Endothelial cell of umbilical vein (primary cell): Measurements from ENCODE around the gene PCDH18. TPM values are rescaled to one million over a fixed set of nuclear protein-coding genes. Genes with fewer than 3 reads are reported as not detected.

Experiments used
- BruUV-seq: library from RNA; stranded (reverse); fragments of 400-500 nt; replicated peaks from 2 replicates; lab custom pipeline; 2021; lab: Mats Ljungman, UMichigan
- CTCF ChIA-PET: fragments of 300-600, 350-600 bp; sonication (Branson Sonifier 250); formaldehyde crosslinking; loops from one replicate; lab custom pipeline; 2021; ENCODE audit warnings: antibody characterized with exemption, inconsistent platforms; lab: Charles Lee
- POLR2A ChIA-PET: fragments of 300-600, 350-600 bp; sonication (Branson Sonifier 250); formaldehyde crosslinking; loops from one replicate; lab custom pipeline; 2021; ENCODE audit warnings: antibody characterized with exemption, inconsistent platforms; lab: Charles Lee
- DNase-seq: peaks from one replicate; pipeline ENCODE4 v3.0.0-alpha.2; 2011; ENCODE audit warnings: low read depth, low spot score
- FAIRE-seq: peaks from 2 replicates; lab custom pipeline; 2011; peaks lifted over from hg19 to GRCh38; lab: Jason Lieb, UNC
- H2AFZ ChIP-seq: 2 replicates; pipeline ENCODE4 v1.6.0; 2012; ENCODE audit warnings: low read depth, low read length, control low read depth, inconsistent platforms
- H3K27ac ChIP-seq: 2 replicates; pipeline ENCODE4 v1.5.1; 2011; ENCODE audit warnings: low read depth, mild to moderate bottlenecking, control low read depth, low read length, moderate library complexity; ENCODE audit not compliant: insufficient read depth
- H3K27me3 ChIP-seq, 2 experiments: 2 replicates each; pipeline versions ENCODE4 v1.6.0 to v1.6.1; 2011; ENCODE audit warnings: low read length in 2 of 2, mixed read lengths in 1 of 2; ENCODE audit not compliant: control insufficient read depth in 2 of 2, insufficient read depth in 2 of 2
- H3K36me3 ChIP-seq, 2 experiments: 2 replicates in 1 of 2; 3 replicates in 1 of 2; pipeline ENCODE4 v1.5.1; 2011; ENCODE audit warnings: low read length in 2 of 2, mild to moderate bottlenecking in 1 of 2, moderate library complexity in 1 of 2; ENCODE audit not compliant: control insufficient read depth in 2 of 2, insufficient read depth in 2 of 2; ENCODE audit errors: extremely low read depth in 1 of 2
- H3K4me1 ChIP-seq: 3 replicates; pipeline ENCODE4 v1.5.1; 2011; ENCODE audit warnings: mild to moderate bottlenecking, low read length; ENCODE audit not compliant: control insufficient read depth, insufficient read depth; ENCODE audit errors: extremely low read depth
- H3K4me2 ChIP-seq: 2 replicates; pipeline ENCODE4 v1.6.1; 2011; ENCODE audit warnings: low read length, control low read depth, mixed read lengths; ENCODE audit not compliant: insufficient read depth
- H3K4me3 ChIP-seq, 3 experiments: fragments of 200-600 bp in 1 of 3; sonication (generic), shearing (Covaris generic) in 1 of 3; replicated peaks in 1 of 3; 2 replicates each; pipeline ENCODE4 v1.5.1; 2011 to 2016; ENCODE audit warnings: control low read depth in 3 of 3, low read length in 3 of 3, mild to moderate bottlenecking in 2 of 3, inconsistent platforms in 1 of 3, low read depth in 1 of 3, moderate library complexity in 1 of 3; ENCODE audit not compliant: insufficient read depth in 1 of 3
- H3K79me2 ChIP-seq: 2 replicates; pipeline ENCODE4 v1.6.0; 2012; ENCODE audit warnings: low read length, inconsistent platforms; ENCODE audit not compliant: control insufficient read depth, insufficient read depth
- H3K9ac ChIP-seq: replicated peaks from 2 replicates; pipeline ENCODE3; 2011; ENCODE audit warnings: low read length, control low read depth; ENCODE audit not compliant: insufficient read depth; ENCODE audit errors: extremely low read depth
- H3K9me1 ChIP-seq: replicated peaks from 3 replicates; pipeline ENCODE4 v1.6.0; 2011; ENCODE audit warnings: mild to moderate bottlenecking, low read length; ENCODE audit not compliant: control insufficient read depth, insufficient read depth; ENCODE audit errors: extremely low read depth
- H3K9me3 ChIP-seq: replicated peaks from 2 replicates; pipeline ENCODE4 v1.5.1; 2012; ENCODE audit warnings: low read length, inconsistent platforms; ENCODE audit not compliant: control insufficient read depth, insufficient read depth
- H4K20me1 ChIP-seq: replicated peaks from 2 replicates; pipeline ENCODE3; 2011; ENCODE audit warnings: mild to moderate bottlenecking, low read length; ENCODE audit not compliant: control insufficient read depth, insufficient read depth; ENCODE audit errors: extremely low read depth
- CTCF ChIP-seq, 2 donors: IDR thresholded peaks; 1 replicate in 1 of 2; 2 replicates in 1 of 2; pipeline ENCODE4 v1.5.1; 2011; ENCODE audit warnings: low read length in 2 of 2, mild to moderate bottlenecking in 2 of 2, moderate library complexity in 2 of 2, control low read depth in 1 of 2, inconsistent platforms in 1 of 2, low read depth in 1 of 2; ENCODE audit not compliant: insufficient read depth in 1 of 2; ENCODE audit errors: extremely low read depth in 1 of 2
- EZH2 ChIP-seq: IDR thresholded peaks from 2 replicates; pipeline ENCODE4 v1.6.1; 2012; ENCODE audit warnings: borderline replicate concordance, low read depth, mild to moderate bottlenecking, moderate library complexity, low read length, inconsistent platforms; ENCODE audit not compliant: severe bottlenecking
- FOS ChIP-seq: IDR thresholded peaks from 2 replicates; pipeline ENCODE4 v1.6.1; 2011; ENCODE audit warnings: mild to moderate bottlenecking, low read length, moderate library complexity, borderline replicate concordance; ENCODE audit not compliant: insufficient read depth
- GATA2 ChIP-seq: IDR thresholded peaks from 2 replicates; pipeline ENCODE4 v1.7.0; 2011; ENCODE audit warnings: low read depth, mild to moderate bottlenecking, moderate library complexity, mixed read lengths, low read length; ENCODE audit not compliant: insufficient read length, insufficient read depth
- JUN ChIP-seq: IDR thresholded peaks from 2 replicates; pipeline ENCODE4 v1.6.1; 2011; ENCODE audit warnings: borderline replicate concordance, low read depth; ENCODE audit not compliant: insufficient read length, insufficient read depth
- MYC ChIP-seq: IDR thresholded peaks from one replicate; pipeline ENCODE4 v1.6.1; 2011; ENCODE audit warnings: mild to moderate bottlenecking, low read depth, low read length
- POLR2A ChIP-seq: IDR thresholded peaks from 2 replicates; pipeline ENCODE4 v1.6.1; 2012; ENCODE audit warnings: low read depth, mild to moderate bottlenecking, control low read depth, low read length
- POLR2AphosphoS5 ChIP-seq: IDR thresholded peaks from 2 replicates; pipeline ENCODE4 v1.6.1; 2012; ENCODE audit warnings: low read depth, mild to moderate bottlenecking, control low read depth, low read length, moderate library complexity; ENCODE audit not compliant: insufficient read depth
- dilution Hi-C: fragments of 300-500 bp; cut with MboI; formaldehyde crosslinking; loops from one replicate; pipeline ENCODE4 v1.15.0; 2019; ENCODE audit warnings: low sequenced_read_pairs; ENCODE audit not compliant: extremely low pct_ligation_motif_present
- intact Hi-C: fragments of 100-400 bp; cut with micrococcal nuclease; formaldehyde crosslinking; loops from one replicate; pipeline ENCODE4 v1.10.0; 2022
- polyA plus RNA-seq, 4 experiments: library from polyadenylated mRNA; depleted of rRNA in 3 of 4; stranded (reverse) in 3 of 4; unstranded in 1 of 4; fragments of >200 nt; gene quantifications; 2 replicates each; pipeline versions ENCODE4 v1.2.1 to v1.2.3, GENCODE V29; 2011 to 2012; ENCODE audit warnings: missing spikeins in 1 of 4
- total RNA-seq: library from RNA; stranded (reverse); gene quantifications from 2 replicates; pipeline ENCODE4 v1.2.3, GENCODE V29; 2021
- TF ChIP-seq, protein P1 (sequence below): IDR thresholded peaks from 2 replicates; pipeline ENCODE4 v1.6.1; 2011; ENCODE audit not compliant: insufficient read depth, insufficient read length

Gene PCDH18
- total and polyA plus RNA-seq, 2 donors (not counting 3 experiments of a cell fraction or from before 2014, with no cell fraction given), result 1.5 to 2.2 TPM

- Histone ChIP-seq H3K27me3 (no peaks in the 10 kb centered on the region), H3K27ac (no peak overlapping the region), H3K4me3 (no peak overlapping the region), H3K4me2 (no peak overlapping the region), H3K79me2 (no peaks in the 10 kb centered on the region), H3K9me1 (no peaks in the 10 kb centered on the region), H4K20me1 (no peaks in the 10 kb centered on the region), H3K4me1 (no peaks in the 10 kb centered on the region), H2AFZ (no peak overlapping the region), H3K36me3 (no peaks in the 10 kb centered on the region), H3K9me3 (no peaks in the 10 kb centered on the region), H3K9ac (no peak overlapping the region)
- ChIA-PET CTCF (no interaction called here), POLR2A (no interaction called here)
- DNase-seq, result no peak
- BruUV-seq, result no TSS peak
- dilution Hi-C loops, result no loop called here
- no peak for TF ChIP-seq EZH2
- no peak for TF ChIP-seq JUN
- TF ChIP-seq, protein P1, sequence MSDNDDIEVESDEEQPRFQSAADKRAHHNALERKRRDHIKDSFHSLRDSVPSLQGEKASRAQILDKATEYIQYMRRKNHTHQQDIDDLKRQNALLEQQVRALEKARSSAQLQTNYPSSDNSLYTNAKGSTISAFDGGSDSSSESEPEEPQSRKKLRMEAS, result no peak
- FAIRE-seq, result no peak
- intact Hi-C loops, result no loop called here
Measured at GRCh38 chr4:137576446-137576845, 44.2 kb upstream of the PCDH18 start.

DNA sequence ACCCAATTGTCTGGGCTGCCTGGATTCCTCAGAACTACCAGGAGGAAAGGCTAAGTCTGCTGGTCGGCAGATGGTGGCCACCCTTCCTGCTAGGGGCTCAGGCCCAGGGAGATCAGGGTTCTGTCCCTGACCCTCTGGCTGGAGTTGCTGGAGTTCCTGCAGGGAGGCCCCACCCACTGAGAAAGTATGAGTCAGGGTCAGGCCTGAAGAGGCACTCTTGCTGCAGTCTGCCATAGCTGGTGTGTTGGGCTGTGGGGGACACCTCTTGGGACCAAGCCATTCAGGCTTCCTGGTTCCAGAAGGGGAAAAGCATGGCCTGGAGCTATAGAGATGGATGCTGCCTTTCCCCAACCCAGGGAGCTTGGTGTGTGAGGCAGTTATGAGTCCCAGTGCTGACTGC, 40.4 kb upstream of the PCDH18 start:
- Histone ChIP-seq H3K4me3 (no peak overlapping the region), H3K9me3 (no peaks in the 10 kb centered on the region), H3K27me3 (no peaks in the 10 kb centered on the region), H3K27ac (no peak overlapping the region), H3K4me2 (no peak overlapping the region), H2AFZ (no peak overlapping the region), H3K9ac (no peak overlapping the region), H3K36me3 (no peaks in the 10 kb centered on the region), H4K20me1 (no peaks in the 10 kb centered on the region), H3K9me1 (no peaks in the 10 kb centered on the region), H3K79me2 (no peaks in the 10 kb centered on the region), H3K4me1 (no peaks in the 10 kb centered on the region)
- DNase-seq (no peak), FAIRE-seq (no peak)
- dilution Hi-C loops (no loop called here), intact Hi-C loops (no loop called here)
- CTCF ChIA-PET, result no interaction called here
- POLR2A ChIA-PET, result no interaction called here
- no TSS peak for BruUV-seq
- TF ChIP-seq JUN (no peak), CTCF (IDR thresholded peaks at IDR 0.05; ENCODE audit: extremely low read depth in 1 of 2, insufficient read depth in 1 of 2, low read depth in 1 of 2, low read length in 2 of 2) (no peak), GATA2 (no peak), MYC (no peak), POLR2AphosphoS5 (no peak), FOS (no peak), EZH2 (no peak), POLR2A (no peak)
- TF ChIP-seq, protein P1, result no peak
